Measurements from ENCODE around the gene A2ML1. TPM values are rescaled to one million over a fixed set of nuclear protein-coding genes. Genes with fewer than 3 reads are reported as not detected.
A peak's percentile ranks its signal among the peaks of the same experiment; 100 is the strongest.
"Not testable (repeated sequence)": the region's sequence is repeated elsewhere in the genome, so short reads cannot be mapped to it uniquely, and the experiment has no call there.

The A2ML1 gene
- total and polyA plus RNA-seq, 12 donors: 0.08 to 1.4 (median 0.14) TPM; not detected in 8

DNA sequence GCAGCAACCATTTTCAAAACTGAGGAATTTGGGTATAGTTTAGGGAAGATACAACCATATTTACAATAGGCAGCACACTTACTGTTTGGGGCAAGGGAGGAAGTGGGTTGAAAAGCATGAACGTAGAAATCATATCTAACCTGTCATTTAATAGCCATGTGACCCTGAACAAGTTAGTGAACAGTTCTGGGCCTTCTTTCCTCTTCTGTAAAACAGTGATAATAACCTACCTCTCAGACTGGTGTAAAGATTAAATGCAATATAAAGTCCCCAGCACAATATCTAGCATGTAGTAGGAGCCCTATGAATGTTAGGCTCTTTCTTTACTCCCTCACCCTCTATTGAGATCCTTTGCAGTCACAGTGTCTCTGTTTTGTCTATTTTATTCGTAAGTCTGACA lies 33.5 kb downstream of the A2ML1 start:
- TF ChIP-seq, protein P1, sequence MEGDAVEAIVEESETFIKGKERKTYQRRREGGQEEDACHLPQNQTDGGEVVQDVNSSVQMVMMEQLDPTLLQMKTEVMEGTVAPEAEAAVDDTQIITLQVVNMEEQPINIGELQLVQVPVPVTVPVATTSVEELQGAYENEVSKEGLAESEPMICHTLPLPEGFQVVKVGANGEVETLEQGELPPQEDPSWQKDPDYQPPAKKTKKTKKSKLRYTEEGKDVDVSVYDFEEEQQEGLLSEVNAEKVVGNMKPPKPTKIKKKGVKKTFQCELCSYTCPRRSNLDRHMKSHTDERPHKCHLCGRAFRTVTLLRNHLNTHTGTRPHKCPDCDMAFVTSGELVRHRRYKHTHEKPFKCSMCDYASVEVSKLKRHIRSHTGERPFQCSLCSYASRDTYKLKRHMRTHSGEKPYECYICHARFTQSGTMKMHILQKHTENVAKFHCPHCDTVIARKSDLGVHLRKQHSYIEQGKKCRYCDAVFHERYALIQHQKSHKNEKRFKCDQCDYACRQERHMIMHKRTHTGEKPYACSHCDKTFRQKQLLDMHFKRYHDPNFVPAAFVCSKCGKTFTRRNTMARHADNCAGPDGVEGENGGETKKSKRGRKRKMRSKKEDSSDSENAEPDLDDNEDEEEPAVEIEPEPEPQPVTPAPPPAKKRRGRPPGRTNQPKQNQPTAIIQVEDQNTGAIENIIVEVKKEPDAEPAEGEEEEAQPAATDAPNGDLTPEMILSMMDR (IDR thresholded peaks at IDR 0.05): no peak
- no peak for TF ChIP-seq POLR2A (IDR thresholded peaks at IDR 0.05)
- no peaks in the 10 kb centered on the region for H3K27me3 ChIP-seq
- intact Hi-C loops (cut with DNase I): no loop called here
- no peak for DNase-seq
- WGBS, 4 donors: 43 to 50% (median 46%) methylated on average over 2 of the region's 2 CpGs
- no peaks in the 10 kb centered on the region for H3K4me1 ChIP-seq (replicated peaks in 1 of 2)
- H3K27ac ChIP-seq: no peak overlapping the region
- no peaks in the 10 kb centered on the region for H3K9me3 ChIP-seq (replicated peaks in 1 of 3)
- no peak overlapping the region for H3K4me3 ChIP-seq
- H3K36me3 ChIP-seq (replicated peaks in 1 of 2): no peaks in the 10 kb centered on the region

DNA sequence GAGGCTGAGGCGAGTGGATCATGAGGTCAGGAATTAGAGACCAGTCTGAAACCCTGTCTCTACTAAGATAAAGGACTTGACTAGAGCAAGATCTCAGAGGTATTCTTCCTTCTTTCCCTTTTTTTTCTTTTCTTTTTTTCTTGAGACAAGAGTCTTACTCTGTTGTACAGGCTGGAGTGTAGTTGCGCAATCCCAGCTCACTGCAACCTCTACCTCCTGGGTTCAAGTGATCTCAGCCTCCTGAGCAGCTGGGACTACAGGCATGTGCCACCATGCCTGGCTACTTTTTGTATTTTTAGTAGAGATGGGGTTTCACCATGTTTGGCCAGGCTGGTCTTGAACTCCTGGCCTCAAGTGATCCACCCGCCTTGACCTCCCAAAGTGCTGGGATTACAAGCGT lies 37.0 kb downstream of the A2ML1 start:
- DNase-seq; intact Hi-C loops (cut with DNase I); H3K27me3 ChIP-seq; H3K36me3 ChIP-seq (replicated peaks in 1 of 2); H3K9me3 ChIP-seq (replicated peaks in 1 of 3); H3K4me1 ChIP-seq (replicated peaks in 1 of 2); H3K27ac ChIP-seq; H3K4me3 ChIP-seq: not testable (repeated sequence)
- WGBS, 4 donors: 82 to 93% (median 87%) methylated on average over 4 of the region's 4 CpGs

DNA sequence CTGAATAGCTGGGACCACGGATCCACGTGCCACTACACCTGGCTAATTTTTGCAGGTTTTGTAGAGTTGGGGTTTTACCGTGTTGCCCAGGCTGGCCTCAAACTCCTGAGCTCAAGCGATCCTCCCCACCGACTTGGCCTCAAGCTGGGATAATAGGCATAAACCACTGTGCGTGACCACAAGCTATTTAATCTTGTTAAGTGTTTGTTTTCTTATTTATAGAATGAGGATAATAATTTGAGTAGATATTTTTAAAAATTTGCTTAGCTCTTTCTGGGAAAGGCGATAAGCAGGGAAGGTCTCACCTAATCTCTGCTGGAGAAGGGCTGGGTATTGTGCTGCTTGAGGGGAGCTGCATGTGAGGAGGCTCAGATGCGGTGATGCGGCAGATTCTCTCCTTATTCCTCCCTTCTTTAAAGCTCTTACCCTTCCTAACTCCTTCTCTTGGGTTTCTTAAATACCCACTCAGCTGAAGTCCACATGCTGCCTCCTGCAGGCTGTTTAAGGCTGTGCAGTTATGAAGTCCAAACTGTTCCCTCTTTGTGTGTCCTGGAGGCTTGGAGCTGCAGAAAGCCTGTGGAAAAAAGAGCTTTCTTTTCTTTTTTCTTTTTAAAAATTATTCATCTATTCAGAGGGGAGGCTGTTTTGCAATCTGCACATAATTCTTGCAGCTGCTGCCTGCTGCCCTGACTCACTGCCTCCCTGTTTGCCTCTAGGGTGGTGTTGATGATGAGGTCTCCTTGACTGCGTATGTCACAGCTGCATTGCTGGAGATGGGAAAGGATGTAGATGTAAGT lies 37.9 kb downstream of the A2ML1 start:
- Histone ChIP-seq H3K4me3 (no peak overlapping the region), H3K27me3 (no peaks in the 10 kb centered on the region), H3K9me3 (replicated peaks in 1 of 3) (no peaks in the 10 kb centered on the region), H3K36me3 (replicated peaks in 1 of 2) (no peaks in the 10 kb centered on the region), H3K4me1 (replicated peaks in 1 of 2) (no peaks in the 10 kb centered on the region), H3K27ac (no peak overlapping the region)
- intact Hi-C loops (cut with DNase I): no loop called here
- TF ChIP-seq, protein P1 (IDR thresholded peaks at IDR 0.05): peak; percentile 38 to 70 (median 60)
- TF ChIP-seq POLR2A (IDR thresholded peaks at IDR 0.05): no peak
- 66 to 80% (median 73%) methylated on average over 10 of the region's 10 CpGs for WGBS, 4 donors
- DNase-seq: peak; percentile 34 to 70 (median 50)

DNA sequence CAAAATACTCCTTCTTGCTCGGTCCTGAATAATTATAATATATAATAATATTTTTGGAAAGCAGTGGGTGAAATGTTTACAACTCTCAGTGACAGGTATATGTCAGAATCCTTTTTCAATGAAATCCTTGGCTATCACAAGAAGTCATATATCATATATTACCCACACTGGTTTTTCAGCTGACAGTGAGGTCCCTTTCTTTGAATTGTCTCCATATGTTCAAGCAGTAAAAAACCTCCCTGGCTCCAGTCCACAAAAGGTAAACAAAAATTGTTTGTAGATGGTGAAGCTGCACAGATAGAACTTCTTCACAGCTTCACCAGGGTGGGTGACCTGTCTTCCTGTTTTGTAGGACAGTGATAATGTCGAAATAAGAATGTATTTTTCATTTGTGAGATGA lies 44.0 kb downstream of the A2ML1 start:
- no peak for TF ChIP-seq POLR2A (IDR thresholded peaks at IDR 0.05)
- TF ChIP-seq, protein P1 (IDR thresholded peaks at IDR 0.05): no peak
- Histone ChIP-seq H3K27me3 (no peaks in the 10 kb centered on the region), H3K4me3 (no peak overlapping the region), H3K36me3 (replicated peaks in 1 of 2) (no peaks in the 10 kb centered on the region), H3K9me3 (replicated peaks in 1 of 3) (no peaks in the 10 kb centered on the region), H3K27ac (no peak overlapping the region), H3K4me1 (replicated peaks in 1 of 2) (no peaks in the 10 kb centered on the region)
- 83 to 90% (median 85%) methylated on average over 2 of the region's 2 CpGs for WGBS, 4 donors
- intact Hi-C loops (cut with DNase I): no loop called here
- DNase-seq: no peak

DNA sequence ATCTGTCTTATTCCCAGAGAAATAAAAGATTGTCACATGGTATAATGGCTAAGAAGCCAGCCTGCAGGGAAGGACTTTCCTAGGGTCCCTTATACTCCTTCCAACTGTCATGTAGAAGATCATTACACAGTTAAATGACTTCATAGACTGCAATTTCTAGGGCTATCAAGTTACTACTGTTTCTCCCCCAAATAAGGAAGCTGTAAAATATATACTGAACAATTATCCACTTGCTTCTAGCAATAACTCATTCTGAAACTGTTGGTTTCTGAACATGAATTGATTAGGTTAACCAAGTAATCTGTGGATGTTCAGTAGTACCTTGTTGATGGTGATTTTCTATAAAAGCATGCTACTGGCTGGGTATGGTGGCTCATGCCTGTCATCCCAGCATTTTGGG lies 44.6 kb downstream of the A2ML1 start:
- Histone ChIP-seq H3K27ac (no peak overlapping the region), H3K9me3 (replicated peaks in 1 of 3) (no peaks in the 10 kb centered on the region), H3K36me3 (replicated peaks in 1 of 2) (no peaks in the 10 kb centered on the region), H3K27me3 (no peaks in the 10 kb centered on the region), H3K4me3 (no peak overlapping the region), H3K4me1 (replicated peaks in 1 of 2) (no peaks in the 10 kb centered on the region)
- TF ChIP-seq POLR2A (IDR thresholded peaks at IDR 0.05): no peak
- TF ChIP-seq, protein P1 (IDR thresholded peaks at IDR 0.05): no peak
- intact Hi-C loops (cut with DNase I): no loop called here
- no peak for DNase-seq

Measured in adrenal gland (tissue), 12 donors.